Breast epithelium (tissue), 4 donors: ENCODE measurements around the gene CERS3. TPM values are rescaled to one million over a fixed set of nuclear protein-coding genes. Genes with fewer than 3 reads are reported as not detected.

Experiments used
- DNase-seq, 2 donors: peaks; one replicate each; pipeline ENCODE4 v3.0.0-alpha.2; 2019; ENCODE audit warnings: low spot score in 2 of 2
- H3K27ac ChIP-seq, 2 donors: fragments of 200-600 bp; sonication (generic) in 1 of 2; one replicate each; pipeline ENCODE4 v1.5.1; 2016 to 2019; ENCODE audit warnings: mild to moderate bottlenecking in 1 of 2
- H3K27me3 ChIP-seq, 2 donors: fragments of 200-600 bp; sonication (generic) in 1 of 2; one replicate each; pipeline versions ENCODE4 v1.5.1 to v1.6.0; 2017 to 2019; ENCODE audit warnings: control low read depth in 1 of 2, mild to moderate bottlenecking in 1 of 2
- H3K36me3 ChIP-seq: fragments of 200-600 bp; one replicate; pipeline ENCODE4 v1.5.1; 2019
- H3K4me1 ChIP-seq, 2 donors: fragments of 200-600 bp; sonication (generic); one replicate each; pipeline ENCODE4 v1.5.1; 2016 to 2019; ENCODE audit warnings: control low read depth in 1 of 2
- H3K4me3 ChIP-seq, 3 donors: fragments of 200-600 bp; sonication (generic); 1 replicate in 2 of 3; 2 replicates in 1 of 3; pipeline ENCODE4 v1.5.1; 2016 to 2019; ENCODE audit warnings: mild to moderate bottlenecking in 3 of 3, moderate library complexity in 2 of 3
- H3K9me3 ChIP-seq, 2 donors: fragments of 200-600 bp; sonication (generic) in 1 of 2; one replicate each; pipeline ENCODE4 v1.5.1; 2016 to 2019; ENCODE audit warnings: control low read depth in 1 of 2
- CTCF ChIP-seq, 3 donors: fragments of 450-650 bp; IDR thresholded peaks; one replicate each; pipeline ENCODE4 v1.5.1; 2016 to 2017; ENCODE audit warnings: antibody characterized with exemption in 3 of 3, mild to moderate bottlenecking in 3 of 3, moderate library complexity in 3 of 3
- POLR2A ChIP-seq: fragments of 450-650 bp; IDR thresholded peaks from one replicate; pipeline ENCODE4 v1.6.1; 2016; ENCODE audit warnings: antibody characterized with exemption, mild to moderate bottlenecking, moderate library complexity
- POLR2AphosphoS5 ChIP-seq, 3 donors: sonication (generic); formaldehyde crosslinking; IDR thresholded peaks; one replicate each; pipeline ENCODE4 v1.6.1; 2017; ENCODE audit warnings: antibody characterized with exemption in 3 of 3
- intact Hi-C: fragments of 100-400 bp; cut with DNase I; formaldehyde crosslinking; loops from one replicate; pipeline ENCODE4 v1.15.1; 2023; ENCODE audit warnings: low total_unique reads
- total RNA-seq, 3 donors: library from RNA; depleted of rRNA; stranded (reverse); fragments of >200 nt; gene quantifications; one replicate each; pipeline ENCODE4 v1.1.0, GENCODE V29; 2016

CERS3 gene
- total RNA-seq, 3 donors from 2014 or later, result under 0.01 to 3.7 TPM; not detected in 1

DNA sequence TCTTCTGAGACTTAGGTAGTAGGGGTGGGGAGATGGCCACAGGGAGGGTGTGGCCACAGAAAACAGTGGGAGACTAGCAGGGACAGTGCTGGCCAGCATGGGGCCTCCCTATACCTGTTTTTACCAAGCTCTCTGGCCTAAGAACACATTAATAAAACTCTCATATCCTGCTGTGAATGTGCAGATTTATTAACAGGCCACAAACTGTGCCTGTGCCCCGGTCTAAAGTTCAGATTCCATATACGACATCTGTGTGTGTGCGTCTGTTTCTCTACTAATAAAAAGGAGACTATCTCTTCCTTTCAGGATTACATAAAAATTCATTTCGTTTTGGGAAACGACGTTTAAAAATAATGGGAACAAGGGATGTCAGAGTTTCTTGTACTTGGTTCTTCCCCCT is 94.2 kb downstream of the CERS3 start:
- no peaks in the 10 kb centered on the region for H3K36me3 ChIP-seq
- no peaks in the 10 kb centered on the region for H3K9me3 ChIP-seq
- H3K4me1 ChIP-seq, result no peaks in the 10 kb centered on the region
- no peak for DNase-seq
- H3K4me3 ChIP-seq, result no peak overlapping the region
- TF ChIP-seq CTCF (IDR thresholded peaks at IDR 0.05) (no peak), POLR2AphosphoS5 (IDR thresholded peaks at IDR 0.05) (no peak), POLR2A (no peak)
- no peak overlapping the region for H3K27ac ChIP-seq
- no peaks in the 10 kb centered on the region for H3K27me3 ChIP-seq
- intact Hi-C loops, result no loop called here

DNA sequence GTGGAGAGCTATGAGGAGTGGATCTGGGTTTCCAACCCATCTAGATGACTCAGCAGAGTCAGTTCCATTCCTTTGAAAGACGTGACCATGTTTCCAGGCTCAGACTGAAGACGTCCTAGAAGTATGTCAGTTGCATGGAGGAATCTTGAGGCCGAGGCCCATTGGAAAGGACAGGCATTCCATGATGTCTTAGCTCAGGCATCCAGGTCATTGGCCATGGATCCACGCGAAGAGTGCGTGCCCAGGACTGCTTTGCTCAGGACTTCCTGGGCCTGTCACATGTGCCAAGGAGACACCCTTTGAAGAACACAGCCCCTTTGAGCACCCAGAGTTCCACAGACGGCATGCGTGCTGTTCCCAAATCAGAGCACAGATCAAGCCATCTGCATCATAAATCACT is 94.7 kb downstream of the CERS3 start:
- H3K36me3 ChIP-seq, result no peaks in the 10 kb centered on the region
- no peak overlapping the region for H3K27ac ChIP-seq
- no peak overlapping the region for H3K4me3 ChIP-seq
- H3K9me3 ChIP-seq, result no peaks in the 10 kb centered on the region
- TF ChIP-seq CTCF (IDR thresholded peaks at IDR 0.05) (no peak), POLR2A (no peak), POLR2AphosphoS5 (IDR thresholded peaks at IDR 0.05) (no peak)
- H3K27me3 ChIP-seq, result no peaks in the 10 kb centered on the region
- H3K4me1 ChIP-seq, result no peaks in the 10 kb centered on the region
- intact Hi-C loops, result no loop called here
- no peak for DNase-seq

GRCh38 chr15:100433304-100433703 is 95.4 kb downstream of the CERS3 start:
- no peak overlapping the region for H3K4me3 ChIP-seq
- TF ChIP-seq POLR2A (no peak), CTCF (IDR thresholded peaks at IDR 0.05) (no peak), POLR2AphosphoS5 (IDR thresholded peaks at IDR 0.05) (no peak)
- H3K27ac ChIP-seq, result no peak overlapping the region
- intact Hi-C loops, result no loop called here
- no peaks in the 10 kb centered on the region for H3K27me3 ChIP-seq
- H3K9me3 ChIP-seq, result no peaks in the 10 kb centered on the region
- DNase-seq, result no peak
- H3K36me3 ChIP-seq, result no peaks in the 10 kb centered on the region
- no peaks in the 10 kb centered on the region for H3K4me1 ChIP-seq

- Histone ChIP-seq H3K4me3 (no peak overlapping the region), H3K9me3 (peaks cover 0 to under 1% of the 10 kb centered on the region in 2 donors), H3K27ac (no peak overlapping the region), H3K4me1 (no peaks in the 10 kb centered on the region), H3K36me3 (no peaks in the 10 kb centered on the region), H3K27me3 (no peaks in the 10 kb centered on the region)
- TF ChIP-seq CTCF (IDR thresholded peaks at IDR 0.05) (no peak), POLR2AphosphoS5 (IDR thresholded peaks at IDR 0.05) (no peak), POLR2A (no peak)
- DNase-seq, result no peak
- intact Hi-C loops, result no loop called here
These were observed 98.3 kb downstream of the CERS3 start for GRCh38 chr15:100430411-100430810.

DNA sequence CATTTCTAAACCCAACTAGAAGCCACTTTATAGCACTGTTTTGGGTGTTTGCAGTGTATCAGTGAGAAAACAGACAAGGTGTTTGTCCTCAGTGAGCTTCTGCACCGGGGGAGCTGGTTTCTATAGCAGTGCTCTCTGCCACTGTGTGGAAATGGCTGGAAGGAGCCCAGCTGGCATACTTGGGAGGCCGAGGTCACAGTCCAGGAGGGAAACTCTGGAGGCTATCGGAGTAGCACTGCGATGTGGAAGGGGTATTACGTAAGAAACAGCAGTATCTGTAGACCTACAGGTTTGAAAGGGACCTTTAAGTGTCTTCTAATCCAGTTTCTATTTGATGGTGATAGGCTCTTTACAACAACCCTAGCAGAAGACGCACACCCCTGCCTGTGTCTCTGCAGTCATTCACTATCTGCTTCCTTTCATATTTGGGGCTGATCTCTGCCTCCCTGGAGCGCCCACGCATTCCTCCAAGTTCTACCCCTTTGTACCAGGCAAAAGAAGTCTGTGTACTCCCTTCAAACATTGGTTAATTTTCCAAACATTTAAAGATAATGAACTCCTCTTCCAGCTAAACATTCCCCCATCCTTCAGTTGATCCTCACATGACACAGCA is 99.5 kb downstream of the CERS3 start:
- intact Hi-C loops, result no loop called here
- Histone ChIP-seq H3K4me1 (no peaks in the 10 kb centered on the region), H3K4me3 (no peak overlapping the region), H3K9me3 (peaks cover 10 to 13% of the 10 kb centered on the region in 2 donors), H3K27me3 (no peaks in the 10 kb centered on the region), H3K27ac (no peak overlapping the region), H3K36me3 (no peaks in the 10 kb centered on the region)
- TF ChIP-seq POLR2AphosphoS5 (IDR thresholded peaks at IDR 0.05), result no peak
- no peak for TF ChIP-seq CTCF (IDR thresholded peaks at IDR 0.05)
- TF ChIP-seq POLR2A, result no peak
- DNase-seq, result no peak
